Astrocyte of the spinal cord (primary cell): ENCODE measurements around the gene TFF1.

ENCODE experiments used
- DNase-seq: peaks from one replicate; pipeline ENCODE4 v3.0.0; 2011; ENCODE audit warnings: low read depth, low spot score
- H3K4me3 ChIP-seq: 2 replicates; pipeline ENCODE4 v1.5.1; 2011; ENCODE audit warnings: low read depth, mild to moderate bottlenecking, low read length, moderate library complexity
- in situ Hi-C: cut with HindIII; loops from 2 replicates; pipeline ENCODE4 v1.10.0; 2017; ENCODE audit warnings: low sequenced_read_pairs
- TF ChIP-seq, protein P1 (sequence below): IDR thresholded peaks from 2 replicates; pipeline ENCODE4 v1.5.1; 2012; ENCODE audit warnings: low read depth, mild to moderate bottlenecking, low read length, inconsistent platforms

The TFF1 gene

GRCh38 chr21:42324896-42325295, 41.4 kb downstream of the TFF1 start:
- no peak for DNase-seq
- in situ Hi-C loops: no loop called here

DNA sequence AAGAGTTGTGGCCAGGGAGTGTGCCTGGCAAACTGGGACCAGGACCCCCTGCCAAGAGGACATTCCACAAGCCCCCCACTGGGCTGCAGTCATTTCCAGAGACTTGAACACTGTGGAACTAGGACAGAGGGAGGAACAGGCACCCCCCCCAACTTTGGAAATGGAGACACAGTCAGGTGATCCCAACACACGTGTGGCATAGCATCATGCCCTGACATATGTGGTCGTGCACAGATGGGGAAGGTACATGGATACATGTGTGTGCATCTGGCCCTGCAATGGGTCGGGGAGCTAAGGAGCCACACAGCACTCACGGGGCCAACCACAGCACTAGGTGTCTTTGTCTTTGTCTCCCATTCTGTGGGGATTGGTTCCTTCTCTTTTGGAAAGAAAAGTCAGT, 44.5 kb downstream of the TFF1 start:
- in situ Hi-C loops: no loop called here
- TF ChIP-seq, protein P1, sequence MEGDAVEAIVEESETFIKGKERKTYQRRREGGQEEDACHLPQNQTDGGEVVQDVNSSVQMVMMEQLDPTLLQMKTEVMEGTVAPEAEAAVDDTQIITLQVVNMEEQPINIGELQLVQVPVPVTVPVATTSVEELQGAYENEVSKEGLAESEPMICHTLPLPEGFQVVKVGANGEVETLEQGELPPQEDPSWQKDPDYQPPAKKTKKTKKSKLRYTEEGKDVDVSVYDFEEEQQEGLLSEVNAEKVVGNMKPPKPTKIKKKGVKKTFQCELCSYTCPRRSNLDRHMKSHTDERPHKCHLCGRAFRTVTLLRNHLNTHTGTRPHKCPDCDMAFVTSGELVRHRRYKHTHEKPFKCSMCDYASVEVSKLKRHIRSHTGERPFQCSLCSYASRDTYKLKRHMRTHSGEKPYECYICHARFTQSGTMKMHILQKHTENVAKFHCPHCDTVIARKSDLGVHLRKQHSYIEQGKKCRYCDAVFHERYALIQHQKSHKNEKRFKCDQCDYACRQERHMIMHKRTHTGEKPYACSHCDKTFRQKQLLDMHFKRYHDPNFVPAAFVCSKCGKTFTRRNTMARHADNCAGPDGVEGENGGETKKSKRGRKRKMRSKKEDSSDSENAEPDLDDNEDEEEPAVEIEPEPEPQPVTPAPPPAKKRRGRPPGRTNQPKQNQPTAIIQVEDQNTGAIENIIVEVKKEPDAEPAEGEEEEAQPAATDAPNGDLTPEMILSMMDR: no peak
- H3K4me3 ChIP-seq: no peak overlapping the region
- DNase-seq: no peak

More at GRCh38 chr21:42324896-42325295, 41.4 kb downstream of the TFF1 start:
- no peak overlapping the region for H3K4me3 ChIP-seq
- TF ChIP-seq, protein P1: no peak

- no peak for DNase-seq
- TF ChIP-seq, protein P1: no peak
- in situ Hi-C loops: no loop called here
- H3K4me3 ChIP-seq: no peak overlapping the region
These were observed 45.1 kb downstream of the TFF1 start for GRCh38 chr21:42321231-42321630.

- H3K4me3 ChIP-seq: no peak overlapping the region
- no peak for DNase-seq
- in situ Hi-C loops: no loop called here
These were observed 45.5 kb downstream of the TFF1 start for GRCh38 chr21:42320791-42321190.

GRCh38 chr21:42319851-42320572, 46.3 kb downstream of the TFF1 start:
- TF ChIP-seq, protein P1: no peak
- in situ Hi-C loops: no loop called here
- no peak for DNase-seq
- no peak overlapping the region for H3K4me3 ChIP-seq

More at GRCh38 chr21:42320791-42321190, 45.5 kb downstream of the TFF1 start:
- TF ChIP-seq, protein P1: no peak

DNA sequence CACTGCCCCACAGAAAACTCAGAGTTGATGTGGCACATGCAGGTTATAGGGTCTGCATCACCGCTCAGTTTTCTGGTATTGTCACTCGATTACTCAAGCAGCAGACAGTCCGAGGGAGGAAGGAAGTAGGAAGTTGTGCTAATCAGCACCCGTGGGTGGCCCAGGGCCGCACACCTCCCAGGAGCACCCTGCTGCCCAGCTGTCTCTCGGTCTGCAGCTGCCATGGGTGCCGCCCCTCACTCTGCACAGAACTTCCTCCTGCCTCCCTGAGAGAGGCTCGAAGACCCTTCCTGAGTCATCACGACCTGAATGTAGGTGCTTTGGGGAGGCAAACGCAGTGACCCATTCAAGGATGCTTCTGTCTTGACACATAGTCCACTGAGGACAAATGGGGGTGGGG, 47.0 kb downstream of the TFF1 start:
- TF ChIP-seq, protein P1: no peak
- no peak for DNase-seq
- H3K4me3 ChIP-seq: no peak overlapping the region
- in situ Hi-C loops: no loop called here
